CD4-positive, CD25-positive, alpha-beta regulatory T cell (primary cell): ENCODE measurements around the gene DLG2. TPM values are rescaled to one million over a fixed set of nuclear protein-coding genes. Genes with fewer than 3 reads are reported as not detected.

Experiments used
- ATAC-seq, 2 donors: fragments of 150-1000 bp; cut with Tn5 transposase; one replicate each; pipeline ENCODE4 v1.10.0; 2021; ENCODE audit warnings: low read depth in 2 of 2, moderate number of reproducible peaks in 2 of 2, moderate library complexity in 1 of 2
- DNase-seq, 3 donors: peaks; one replicate each; pipeline versions ENCODE4 v3.0.0 to v3.0.0-alpha.2; 2012 to 2022; ENCODE audit warnings: mixed read lengths in 1 of 3
- H3K27ac ChIP-seq: one replicate; pipeline ENCODE4 v1.7.0; 2013; ENCODE audit warnings: mild to moderate bottlenecking, low read length; ENCODE audit not compliant: insufficient read depth, poor library complexity, severe bottlenecking
- H3K27me3 ChIP-seq: one replicate; pipeline ENCODE4 v1.7.0; 2013; ENCODE audit warnings: low read length; ENCODE audit not compliant: control insufficient read depth, insufficient read depth
- H3K36me3 ChIP-seq: one replicate; pipeline ENCODE4 v1.7.0; 2013; ENCODE audit warnings: mild to moderate bottlenecking, low read length, moderate library complexity; ENCODE audit not compliant: control insufficient read depth, insufficient read depth
- H3K4me1 ChIP-seq: 2 replicates; pipeline ENCODE4 v1.7.0; 2013; ENCODE audit warnings: mild to moderate bottlenecking, low read length; ENCODE audit not compliant: insufficient read depth, control insufficient read depth, poor library complexity, severe bottlenecking
- H3K4me3 ChIP-seq: one replicate; pipeline ENCODE4 v1.7.0; 2013; ENCODE audit warnings: low read depth, mild to moderate bottlenecking, low read length, moderate library complexity
- H3K9me3 ChIP-seq, 2 experiments: 1 replicate in 1 of 2; 2 replicates in 1 of 2; pipeline ENCODE4 v1.7.0; 2013; ENCODE audit warnings: low read length in 2 of 2, mild to moderate bottlenecking in 1 of 2, moderate library complexity in 1 of 2; ENCODE audit not compliant: control insufficient read depth in 2 of 2
- H3K27ac Mint-ChIP-seq, 3 donors: one replicate each; pipeline ENCODE4 v1.8.0; 2020 to 2022; ENCODE audit warnings: mild to moderate bottlenecking in 3 of 3, mixed read lengths in 3 of 3, moderate library complexity in 2 of 3
- H3K27me3 Mint-ChIP-seq: one replicate; pipeline ENCODE4 v1.8.0; 2022; ENCODE audit warnings: mild to moderate bottlenecking, mixed read lengths
- H3K36me3 Mint-ChIP-seq: one replicate; pipeline ENCODE4 v1.8.0; 2020; ENCODE audit warnings: mixed read lengths
- H3K4me1 Mint-ChIP-seq, 4 donors: one replicate each; pipeline ENCODE4 v1.8.0; 2020 to 2022; ENCODE audit warnings: mixed read lengths in 4 of 4, mild to moderate bottlenecking in 1 of 4
- H3K4me3 Mint-ChIP-seq, 4 donors: one replicate each; pipeline ENCODE4 v1.8.0; 2020 to 2022; ENCODE audit warnings: mild to moderate bottlenecking in 4 of 4, mixed read lengths in 4 of 4, moderate library complexity in 3 of 4
- H3K9me3 Mint-ChIP-seq, 7 donors: one replicate each; pipeline ENCODE4 v1.8.0; 2020 to 2022; ENCODE audit warnings: mixed read lengths in 7 of 7, mild to moderate bottlenecking in 3 of 7, moderate library complexity in 2 of 7
- polyA plus RNA-seq, 4 donors: library from polyadenylated mRNA; unstranded; fragments of 300-500 nt; fragmentation: Illumina TruSeq; gene quantifications; one replicate each; pipeline ENCODE4 v1.2.3, GENCODE V29; 2021
- total RNA-seq: library from RNA; stranded (reverse); gene quantifications from one replicate; pipeline ENCODE4 v1.2.3, GENCODE V29; 2022

Gene DLG2
- total and polyA plus RNA-seq, 5 donors from 2014 or later = 0.26 to 2.0 (median 0.94) TPM

- Mint-ChIP-seq H3K36me3 (no peaks in the 10 kb centered on the region), H3K9me3 (peaks cover 2 to 36% (median 7%) of the 10 kb centered on the region in 7 donors), H3K4me1 (no peaks in the 10 kb centered on the region), H3K4me3 (no peak overlapping the region), H3K27ac (no peak overlapping the region), H3K27me3 (no peaks in the 10 kb centered on the region)
- Histone ChIP-seq H3K27ac (no peak overlapping the region), H3K9me3 (no peaks in the 10 kb centered on the region), H3K36me3 (no peaks in the 10 kb centered on the region), H3K4me1 (no peaks in the 10 kb centered on the region), H3K27me3 (no peaks in the 10 kb centered on the region), H3K4me3 (no peak overlapping the region)
- ATAC-seq (no peak), DNase-seq (no peak)
These were observed 1636.9 kb downstream of the DLG2 start for GRCh38 chr11:83990160-83990733.

- H3K27ac Mint-ChIP-seq = no peak overlapping the region
- ATAC-seq = no peak
- H3K36me3 ChIP-seq = no peaks in the 10 kb centered on the region
- H3K9me3 ChIP-seq = no peaks in the 10 kb centered on the region
- no peaks in the 10 kb centered on the region for H3K4me1 Mint-ChIP-seq
- H3K27me3 ChIP-seq = no peaks in the 10 kb centered on the region
- no peak overlapping the region for H3K4me3 ChIP-seq
- no peak for DNase-seq
- H3K27ac ChIP-seq = no peak overlapping the region
- no peaks in the 10 kb centered on the region for H3K36me3 Mint-ChIP-seq
- H3K4me3 Mint-ChIP-seq = no peak overlapping the region
- no peaks in the 10 kb centered on the region for H3K4me1 ChIP-seq
- no peaks in the 10 kb centered on the region for H3K27me3 Mint-ChIP-seq
- H3K9me3 Mint-ChIP-seq = peaks cover 0 to 7% (median 4%) of the 10 kb centered on the region in 7 donors
These were observed 1644.3 kb downstream of the DLG2 start for GRCh38 chr11:83982825-83983224.

- Mint-ChIP-seq H3K9me3 (peaks cover 0 to 17% (median 0%) of the 10 kb centered on the region in 7 donors), H3K27ac (no peak overlapping the region), H3K4me3 (no peak overlapping the region), H3K36me3 (no peaks in the 10 kb centered on the region), H3K27me3 (no peaks in the 10 kb centered on the region), H3K4me1 (no peaks in the 10 kb centered on the region)
- Histone ChIP-seq H3K4me3 (no peak overlapping the region), H3K27ac (no peak overlapping the region), H3K4me1 (no peaks in the 10 kb centered on the region), H3K36me3 (no peaks in the 10 kb centered on the region), H3K9me3 (no peaks in the 10 kb centered on the region), H3K27me3 (no peaks in the 10 kb centered on the region)
- no peak for ATAC-seq
- DNase-seq = no peak
These were observed 1647.6 kb downstream of the DLG2 start for GRCh38 chr11:83979593-83979992.

- Histone ChIP-seq H3K36me3 (no peaks in the 10 kb centered on the region), H3K4me3 (no peak overlapping the region), H3K9me3 (no peaks in the 10 kb centered on the region), H3K4me1 (no peaks in the 10 kb centered on the region), H3K27me3 (no peaks in the 10 kb centered on the region), H3K27ac (no peak overlapping the region)
- Mint-ChIP-seq H3K4me1 (no peaks in the 10 kb centered on the region), H3K36me3 (no peaks in the 10 kb centered on the region), H3K27ac (no peak overlapping the region), H3K9me3 (peaks cover 0 to 17% (median 0%) of the 10 kb centered on the region in 7 donors), H3K4me3 (no peak overlapping the region), H3K27me3 (no peaks in the 10 kb centered on the region)
- no peak for DNase-seq
- ATAC-seq = no peak
These were observed 1648.2 kb downstream of the DLG2 start for GRCh38 chr11:83978942-83979341.

- Histone ChIP-seq H3K27ac (no peak overlapping the region), H3K36me3 (no peaks in the 10 kb centered on the region), H3K4me3 (no peak overlapping the region), H3K27me3 (no peaks in the 10 kb centered on the region), H3K4me1 (no peaks in the 10 kb centered on the region), H3K9me3 (no peaks in the 10 kb centered on the region)
- H3K4me3 Mint-ChIP-seq = no peak overlapping the region
- H3K27ac Mint-ChIP-seq = no peak overlapping the region
- H3K27me3 Mint-ChIP-seq = no peaks in the 10 kb centered on the region
- peaks cover 0 to 24% (median 0%) of the 10 kb centered on the region in 7 donors for H3K9me3 Mint-ChIP-seq
- ATAC-seq (no peak), DNase-seq (no peak)
- H3K4me1 Mint-ChIP-seq = no peaks in the 10 kb centered on the region
- no peaks in the 10 kb centered on the region for H3K36me3 Mint-ChIP-seq
These were observed 1651.1 kb downstream of the DLG2 start for GRCh38 chr11:83976086-83976485.

- H3K36me3 ChIP-seq = no peaks in the 10 kb centered on the region
- H3K27me3 Mint-ChIP-seq = no peaks in the 10 kb centered on the region
- H3K27me3 ChIP-seq = no peaks in the 10 kb centered on the region
- DNase-seq (no peak), ATAC-seq (no peak)
- H3K36me3 Mint-ChIP-seq = no peaks in the 10 kb centered on the region
- H3K4me1 ChIP-seq = no peaks in the 10 kb centered on the region
- H3K9me3 ChIP-seq = no peaks in the 10 kb centered on the region
- H3K27ac ChIP-seq = no peak overlapping the region
- H3K4me3 ChIP-seq = no peak overlapping the region
- H3K27ac Mint-ChIP-seq = no peak overlapping the region
- no peak overlapping the region for H3K4me3 Mint-ChIP-seq
- H3K9me3 Mint-ChIP-seq = peaks cover 0 to 16% (median 0%) of the 10 kb centered on the region in 7 donors
- H3K4me1 Mint-ChIP-seq = no peaks in the 10 kb centered on the region
These were observed 1654.6 kb downstream of the DLG2 start for GRCh38 chr11:83972536-83972935.

GRCh38 chr11:83971063-83971462 is 1656.1 kb downstream of the DLG2 start:
- Histone ChIP-seq H3K4me3 (no peak overlapping the region), H3K9me3 (no peaks in the 10 kb centered on the region), H3K4me1 (no peaks in the 10 kb centered on the region), H3K27me3 (no peaks in the 10 kb centered on the region), H3K36me3 (no peaks in the 10 kb centered on the region), H3K27ac (no peak overlapping the region)
- DNase-seq (no peak), ATAC-seq (no peak)
- Mint-ChIP-seq H3K27me3 (no peaks in the 10 kb centered on the region), H3K9me3 (peaks cover 0 to 9% (median 0%) of the 10 kb centered on the region in 7 donors), H3K36me3 (no peaks in the 10 kb centered on the region), H3K27ac (no peak overlapping the region), H3K4me1 (no peaks in the 10 kb centered on the region), H3K4me3 (no peak overlapping the region)

- Histone ChIP-seq H3K27ac (no peak overlapping the region), H3K36me3 (no peaks in the 10 kb centered on the region), H3K4me3 (no peak overlapping the region), H3K4me1 (no peaks in the 10 kb centered on the region), H3K27me3 (no peaks in the 10 kb centered on the region), H3K9me3 (no peaks in the 10 kb centered on the region)
- H3K36me3 Mint-ChIP-seq = no peaks in the 10 kb centered on the region
- H3K9me3 Mint-ChIP-seq = peaks cover 0 to 7% (median 0%) of the 10 kb centered on the region in 7 donors
- no peak overlapping the region for H3K27ac Mint-ChIP-seq
- DNase-seq = no peak
- H3K27me3 Mint-ChIP-seq = no peaks in the 10 kb centered on the region
- ATAC-seq = no peak
- H3K4me1 Mint-ChIP-seq = no peaks in the 10 kb centered on the region
- H3K4me3 Mint-ChIP-seq = no peak overlapping the region
These were observed 1657.0 kb downstream of the DLG2 start for GRCh38 chr11:83970061-83970671.
